Osteoblast (primary cell): ENCODE measurements around the gene AKAP5. TPM values are rescaled to one million over a fixed set of nuclear protein-coding genes. Genes with fewer than 3 reads are reported as not detected.

ENCODE experiments used
- DNase-seq: peaks from one replicate; pipeline ENCODE4 v3.0.0; 2011; ENCODE audit warnings: low spot score, mixed read lengths; ENCODE audit not compliant: insufficient read length; ENCODE audit errors: missing footprints
- H2AFZ ChIP-seq: 2 replicates; pipeline ENCODE4 v1.6.0; 2011; ENCODE audit warnings: mild to moderate bottlenecking, low read length
- H3K27ac ChIP-seq: 2 replicates; pipeline ENCODE4 v1.5.1; 2011; ENCODE audit warnings: mild to moderate bottlenecking, low read depth, low read length, moderate library complexity
- H3K27me3 ChIP-seq: 2 replicates; pipeline ENCODE4 v1.6.0; 2012; ENCODE audit warnings: mild to moderate bottlenecking, control low read depth, inconsistent platforms, low read length, moderate library complexity; ENCODE audit not compliant: insufficient read depth
- H3K36me3 ChIP-seq: 2 replicates; pipeline ENCODE4 v1.5.1; 2011; ENCODE audit warnings: mild to moderate bottlenecking, low read length, control low read depth, moderate library complexity; ENCODE audit not compliant: insufficient read depth
- H3K4me1 ChIP-seq: 2 replicates; pipeline ENCODE4 v1.5.1; 2011; ENCODE audit warnings: mild to moderate bottlenecking, low read length, control low read depth, moderate library complexity; ENCODE audit not compliant: insufficient read depth
- H3K4me2 ChIP-seq: 2 replicates; pipeline ENCODE4 v1.6.0; 2011; ENCODE audit warnings: mild to moderate bottlenecking, low read length; ENCODE audit not compliant: insufficient read depth
- H3K4me3 ChIP-seq: fragments of 200-600 bp; sonication (generic); 3 replicates; pipeline ENCODE4 v1.5.1; 2012; ENCODE audit warnings: mild to moderate bottlenecking, low read length, inconsistent platforms; ENCODE audit not compliant: insufficient read depth
- H3K79me2 ChIP-seq: 2 replicates; pipeline ENCODE4 v1.6.0; 2012; ENCODE audit warnings: mild to moderate bottlenecking, low read length, control low read depth, inconsistent platforms; ENCODE audit not compliant: insufficient read depth
- H3K9me3 ChIP-seq: 2 replicates; pipeline ENCODE4 v1.5.1; 2011; ENCODE audit warnings: low read depth, low read length, control low read depth
- H4K20me1 ChIP-seq: 2 replicates; pipeline ENCODE4 v1.6.0; 2012; ENCODE audit warnings: mild to moderate bottlenecking, low read length, control low read depth; ENCODE audit not compliant: insufficient read depth
- CTCF ChIP-seq: IDR thresholded peaks from 2 replicates; pipeline ENCODE4 v1.5.1; 2011; ENCODE audit warnings: mild to moderate bottlenecking, low read depth, low read length, moderate library complexity; ENCODE audit errors: extremely low read depth
- total RNA-seq: library from RNA; depleted of rRNA; stranded (reverse); fragments of >200 nt; gene quantifications from 2 replicates; pipeline ENCODE4 v1.2.3, GENCODE V29; 2012

The AKAP5 gene
- total RNA-seq, 1 donor, result 1.1 TPM

GRCh38 chr14:64468451-64468850 is 3.2 kb downstream of the AKAP5 start:
- Histone ChIP-seq H3K4me1 (peaks cover 10% of the 10 kb centered on the region), H3K4me3 (no peak overlapping the region), H4K20me1 (no peaks in the 10 kb centered on the region), H3K27ac (no peak overlapping the region), H3K79me2 (no peaks in the 10 kb centered on the region), H3K9me3 (no peaks in the 10 kb centered on the region), H2AFZ (no peak overlapping the region), H3K4me2 (no peak overlapping the region), H3K36me3 (no peaks in the 10 kb centered on the region), H3K27me3 (no peaks in the 10 kb centered on the region)
- TF ChIP-seq CTCF, result no peak
- DNase-seq, result no peak

GRCh38 chr14:64474041-64474440 is 8.7 kb downstream of the AKAP5 start:
- no peaks in the 10 kb centered on the region for H3K27me3 ChIP-seq
- no peaks in the 10 kb centered on the region for H3K36me3 ChIP-seq
- no peak overlapping the region for H3K4me2 ChIP-seq
- H4K20me1 ChIP-seq, result no peaks in the 10 kb centered on the region
- no peaks in the 10 kb centered on the region for H3K79me2 ChIP-seq
- no peak for TF ChIP-seq CTCF
- H3K27ac ChIP-seq, result no peak overlapping the region
- H2AFZ ChIP-seq, result no peak overlapping the region
- no peaks in the 10 kb centered on the region for H3K4me1 ChIP-seq
- no peaks in the 10 kb centered on the region for H3K9me3 ChIP-seq
- H3K4me3 ChIP-seq, result no peak overlapping the region
- DNase-seq, result no peak

- Histone ChIP-seq H3K4me3 (no peak overlapping the region), H4K20me1 (no peaks in the 10 kb centered on the region), H3K27ac (no peak overlapping the region), H3K9me3 (no peaks in the 10 kb centered on the region), H3K4me2 (no peak overlapping the region), H3K27me3 (no peaks in the 10 kb centered on the region), H2AFZ (no peak overlapping the region), H3K36me3 (no peaks in the 10 kb centered on the region), H3K79me2 (no peaks in the 10 kb centered on the region), H3K4me1 (no peaks in the 10 kb centered on the region)
- no peak for DNase-seq
- TF ChIP-seq CTCF, result no peak
Observed at GRCh38 chr14:64474698-64475097, 9.4 kb downstream of the AKAP5 start.

- no peak overlapping the region for H3K4me3 ChIP-seq
- H2AFZ ChIP-seq, result no peak overlapping the region
- no peaks in the 10 kb centered on the region for H4K20me1 ChIP-seq
- no peak overlapping the region for H3K27ac ChIP-seq
- H3K9me3 ChIP-seq, result no peaks in the 10 kb centered on the region
- no peak for DNase-seq
- H3K4me1 ChIP-seq, result no peaks in the 10 kb centered on the region
- H3K27me3 ChIP-seq, result no peaks in the 10 kb centered on the region
- TF ChIP-seq CTCF, result no peak
- no peaks in the 10 kb centered on the region for H3K79me2 ChIP-seq
- H3K36me3 ChIP-seq, result no peaks in the 10 kb centered on the region
- H3K4me2 ChIP-seq, result no peak overlapping the region
Observed at GRCh38 chr14:64475585-64476273, 10.4 kb downstream of the AKAP5 start.
